Left lung (tissue), 10 donors: ENCODE results near the gene FXYD2. TPM values are rescaled to one million over a fixed set of nuclear protein-coding genes. Genes with fewer than 3 reads are reported as not detected.
"Not testable (repeated sequence)": the region's sequence is repeated elsewhere in the genome, so short reads cannot be mapped to it uniquely, and the experiment has no call there.

Experiments used
- ATAC-seq: fragments of 200-7000 bp; cut with Tn5 transposase; one replicate; pipeline ENCODE4 v1.9.1; 2020; ENCODE audit warnings: moderate library complexity
- DNase-seq, 4 donors: peaks; one replicate each; pipeline ENCODE4 v3.0.0-alpha.2; 2013 to 2020
- H3K27ac ChIP-seq, 2 donors: fragments of 200-600 bp; sonication (generic) in 1 of 2; one replicate each; pipeline versions ENCODE4 v1.5.0 to v1.8.0; 2020 to 2021
- H3K27me3 ChIP-seq, 2 donors: fragments of 200-600 bp; sonication (generic) in 1 of 2; one replicate each; pipeline versions ENCODE4 v1.5.0 to v1.8.0; 2020 to 2021
- H3K36me3 ChIP-seq, 2 donors: fragments of 200-600 bp; sonication (generic) in 1 of 2; one replicate each; pipeline versions ENCODE4 v1.5.0 to v1.8.0; 2020 to 2021
- H3K4me1 ChIP-seq, 2 donors: fragments of 200-600 bp; one replicate each; pipeline ENCODE4 v1.8.0; 2021
- H3K4me3 ChIP-seq, 2 donors: fragments of 200-600 bp; sonication (generic) in 1 of 2; one replicate each; pipeline versions ENCODE4 v1.5.0 to v1.8.0; 2020 to 2021; ENCODE audit warnings: mild to moderate bottlenecking in 1 of 2
- H3K9me3 ChIP-seq, 2 donors: fragments of 200-600 bp; sonication (generic) in 1 of 2; one replicate each; pipeline versions ENCODE4 v1.5.0 to v1.8.0; 2020 to 2021
- CTCF ChIP-seq, 2 donors: fragments of 200-600 bp; sonication (generic) in 1 of 2; IDR thresholded peaks; one replicate each; pipeline versions ENCODE4 v1.5.0 to v1.8.0; 2021; ENCODE audit warnings: antibody characterized with exemption in 2 of 2
- intact Hi-C, 2 donors: fragments of 100-400 bp; cut with DNase I; formaldehyde crosslinking; loops; one replicate each; pipeline versions ENCODE4 v1.11.2 to v1.14.2; 2022
- polyA plus RNA-seq, 6 donors: library from polyadenylated mRNA; unstranded; fragments of 120-200 nt; gene quantifications; one replicate each; pipeline ENCODE4 v1.2.1, GENCODE V29; 2013; ENCODE audit not compliant: insufficient read length in 6 of 6
- total RNA-seq, 2 donors: library from RNA; stranded (reverse); fragmentation: NEBNext Ultra II Directional; extraction: Animal tissue kit (Norgen Biotek cat#: 25700); gene quantifications; one replicate each; pipeline ENCODE4 v1.2.1, GENCODE V29; 2021
- donor health status: DM: no; HTN: yes; CAD: no.
- donor health status: DM: no; HTN: no; CAD: no.

Gene FXYD2
- total and polyA plus RNA-seq, 8 donors, result 1.2 to 9.2 (median 5.4) TPM

GRCh38 chr11:117816846-117817367 is 7.6 kb downstream of the FXYD2 start:
- TF ChIP-seq CTCF (IDR thresholded peaks at IDR 0.05), result no peak
- DNase-seq (peak in 1 of 4 donors; percentile 78), ATAC-seq (peak; percentile 4)
- Histone ChIP-seq H3K4me3 (no peak overlapping the region), H3K36me3 (no peaks in the 10 kb centered on the region), H3K4me1 (peaks cover 6 to 54% of the 10 kb centered on the region in 2 donors), H3K27me3 (no peaks in the 10 kb centered on the region), H3K9me3 (no peaks in the 10 kb centered on the region), H3K27ac (peak overlapping the region in 1 of 2 donors; percentile 92)
- intact Hi-C loops, result no loop called here

- DNase-seq (peak in 2 of 4 donors; percentile 37 to 59), ATAC-seq (no peak)
- Histone ChIP-seq H3K4me1 (peaks cover 6 to 53% of the 10 kb centered on the region in 2 donors), H3K27ac (peak overlapping the region in 1 of 2 donors; percentile 92), H3K36me3 (no peaks in the 10 kb centered on the region), H3K27me3 (no peaks in the 10 kb centered on the region), H3K9me3 (no peaks in the 10 kb centered on the region), H3K4me3 (no peak overlapping the region)
- intact Hi-C loops, result no loop called here
- no peak for TF ChIP-seq CTCF (IDR thresholded peaks at IDR 0.05)
Measured at GRCh38 chr11:117816151-117816741, 8.3 kb downstream of the FXYD2 start.

- H3K4me1 ChIP-seq, result peaks cover 6 to 53% of the 10 kb centered on the region in 2 donors
- no peaks in the 10 kb centered on the region for H3K27me3 ChIP-seq
- DNase-seq (peak in 2 of 4 donors; percentile 78 to 93), ATAC-seq (peak; percentile 51)
- H3K4me3 ChIP-seq, result no peak overlapping the region
- H3K9me3 ChIP-seq, result no peaks in the 10 kb centered on the region
- intact Hi-C loops, result no loop called here
- H3K27ac ChIP-seq, result peak overlapping the region in 1 of 2 donors; percentile 92
- H3K36me3 ChIP-seq, result no peaks in the 10 kb centered on the region
- TF ChIP-seq CTCF (IDR thresholded peaks at IDR 0.05), result no peak
Measured at GRCh38 chr11:117815262-117815803, 9.2 kb downstream of the FXYD2 start.

GRCh38 chr11:117814766-117815261 is 9.7 kb downstream of the FXYD2 start:
- Histone ChIP-seq H3K27ac (peak overlapping the region in 1 of 2 donors; percentile 92), H3K4me3 (no peak overlapping the region), H3K27me3 (no peaks in the 10 kb centered on the region), H3K9me3 (no peaks in the 10 kb centered on the region), H3K36me3 (no peaks in the 10 kb centered on the region), H3K4me1 (peaks cover 6 to 53% of the 10 kb centered on the region in 2 donors)
- DNase-seq (peak in 1 of 4 donors; percentile 82), ATAC-seq (no peak)
- intact Hi-C loops, result no loop called here
- TF ChIP-seq CTCF (IDR thresholded peaks at IDR 0.05), result no peak

GRCh38 chr11:117814204-117814765 is 10.3 kb downstream of the FXYD2 start:
- TF ChIP-seq CTCF (IDR thresholded peaks at IDR 0.05), result no peak

GRCh38 chr11:117810056-117810451 is 14.5 kb downstream of the FXYD2 start:
- intact Hi-C loops, H3K36me3 ChIP-seq, H3K27me3 ChIP-seq, H3K9me3 ChIP-seq, H3K4me3 ChIP-seq, DNase-seq, ATAC-seq, H3K27ac ChIP-seq: not testable (repeated sequence)
- H3K4me1 ChIP-seq, result peaks cover 0 to 47% of the 10 kb centered on the region in 2 donors

More at GRCh38 chr11:117814204-117814765, 10.3 kb downstream of the FXYD2 start:
- H3K9me3 ChIP-seq, result no peaks in the 10 kb centered on the region
- intact Hi-C loops, result no loop called here
- H3K27ac ChIP-seq, result peak overlapping the region in 1 of 2 donors; percentile 92
- ATAC-seq, result no peak
- no peaks in the 10 kb centered on the region for H3K27me3 ChIP-seq
- DNase-seq, result no peak
- H3K4me3 ChIP-seq, result no peak overlapping the region
- H3K36me3 ChIP-seq, result no peaks in the 10 kb centered on the region
- H3K4me1 ChIP-seq, result peaks cover 6 to 54% of the 10 kb centered on the region in 2 donors
